SK-N-SH (cell line): ENCODE data around the gene MAP2. TPM values are rescaled to one million over a fixed set of nuclear protein-coding genes. Genes with fewer than 3 reads are reported as not detected.
A peak's percentile ranks its signal among the peaks of the same experiment; 100 is the strongest.

Experiments
- CTCF ChIA-PET: fragments of 300-600, 350-600 bp; formaldehyde crosslinking; extraction: SDS; loops from one replicate; lab custom pipeline; 2021; lab: Yijun Ruan, JAX
- POLR2A ChIA-PET: fragments of 350-600 bp; sonication (Branson Sonifier 250); formaldehyde crosslinking; extraction: SDS; loops from one replicate; lab custom pipeline; 2020; ENCODE audit warnings: antibody characterized with exemption, inconsistent platforms; lab: Yijun Ruan, JAX
- DNase-seq: peaks from one replicate; pipeline ENCODE4 v3.0.0; 2012
- H2AFZ ChIP-seq: fragments of 200-600 bp; sonication (generic); 2 replicates; pipeline ENCODE4 v1.8.1; 2016; ENCODE audit warnings: antibody characterized with exemption, mild to moderate bottlenecking, low read depth
- H3F3A ChIP-seq: fragments of 200-600 bp; sonication (generic); replicated peaks from 2 replicates; pipeline ENCODE3; 2016; ENCODE audit warnings: antibody characterized with exemption, mild to moderate bottlenecking; ENCODE audit not compliant: insufficient read depth
- H3K27ac ChIP-seq, 2 experiments: fragments of 200-500 bp in 1 of 2; fragments of 200-600 bp in 1 of 2; sonication (Bioruptor generic) in 1 of 2; sonication (generic), shearing (Covaris generic) in 1 of 2; 2 replicates each; pipeline versions ENCODE4 v1.5.1 to v1.6.1; 2014 to 2016; ENCODE audit warnings: low read depth in 2 of 2, inconsistent platforms in 1 of 2, low read length in 1 of 2, mild to moderate bottlenecking in 1 of 2, mixed read lengths in 1 of 2
- H3K27me3 ChIP-seq: fragments of 200-600 bp; sonication (generic), shearing (Covaris generic); 2 replicates; pipeline ENCODE4 v1.6.1; 2016; ENCODE audit warnings: mixed run types; ENCODE audit not compliant: insufficient read depth
- H3K36me3 ChIP-seq, 2 experiments: fragments of 200-500 bp in 1 of 2; fragments of 200-600 bp in 1 of 2; sonication (Bioruptor generic) in 1 of 2; sonication (generic) in 1 of 2; replicated peaks in 1 of 2; 2 replicates each; pipeline versions ENCODE3 to v1.5.1; 2014 to 2016; ENCODE audit warnings: low read length in 1 of 2, mild to moderate bottlenecking in 1 of 2; ENCODE audit not compliant: insufficient read depth in 2 of 2, control insufficient read depth in 1 of 2
- H3K4me1 ChIP-seq, 2 experiments: fragments of 200-500 bp in 1 of 2; fragments of 200-600 bp in 1 of 2; sonication (Bioruptor generic) in 1 of 2; sonication (generic), shearing (Covaris generic) in 1 of 2; 2 replicates each; pipeline versions ENCODE4 v1.5.1 to v1.6.1; 2014 to 2016; ENCODE audit warnings: low read depth in 1 of 2, low read length in 1 of 2, mixed run types in 1 of 2; ENCODE audit not compliant: insufficient read depth in 2 of 2, control insufficient read depth in 1 of 2
- H3K4me2 ChIP-seq: fragments of 200-600 bp; sonication (generic), shearing (Covaris generic); 2 replicates; pipeline ENCODE4 v1.6.1; 2017; ENCODE audit warnings: mixed run types
- H3K4me3 ChIP-seq, 2 experiments: fragments of 200-500 bp in 1 of 2; fragments of 200-600 bp in 1 of 2; sonication (Bioruptor generic) in 1 of 2; sonication (generic), shearing (Covaris generic) in 1 of 2; 2 replicates each; pipeline versions ENCODE4 v1.5.1 to v1.8.1; 2014 to 2016; ENCODE audit warnings: low read depth in 2 of 2, inconsistent platforms in 1 of 2, low read length in 1 of 2, mild to moderate bottlenecking in 1 of 2, mixed read lengths in 1 of 2, moderate library complexity in 1 of 2
- H3K79me2 ChIP-seq: fragments of 200-600 bp; sonication (generic); 2 replicates; pipeline ENCODE4 v1.8.1; 2017; ENCODE audit warnings: mild to moderate bottlenecking; ENCODE audit not compliant: insufficient read depth
- H3K9ac ChIP-seq: fragments of 200-600 bp; sonication (generic); 2 replicates; pipeline ENCODE4 v1.6.1; 2017; ENCODE audit warnings: mixed run types
- H3K9me2 ChIP-seq: fragments of 200-600 bp; sonication (generic); 2 replicates; pipeline ENCODE4 v1.6.1; 2017; ENCODE audit warnings: mixed run types
- H3K9me3 ChIP-seq: fragments of 200-600 bp; sonication (generic); 2 replicates; pipeline ENCODE4 v1.6.1; 2017; ENCODE audit warnings: mixed run types, mild to moderate bottlenecking, moderate library complexity
- H4K20me1 ChIP-seq: fragments of 200-600 bp; sonication (generic); 2 replicates; pipeline ENCODE4 v1.6.1; 2017; ENCODE audit warnings: mild to moderate bottlenecking, mixed run types; ENCODE audit not compliant: insufficient read depth
- CHD2 ChIP-seq: fragments of 150-350 bp; IDR thresholded peaks from 2 replicates; pipeline ENCODE4 v1.6.1; 2018; ENCODE audit warnings: low read length; ENCODE audit not compliant: partially characterized antibody
- CTCF ChIP-seq: fragments of 200-600 bp; sonication (generic); IDR thresholded peaks from 2 replicates; pipeline ENCODE4 v1.6.1; 2017; ENCODE audit warnings: antibody characterized with exemption, mild to moderate bottlenecking, moderate library complexity
- ELF1 ChIP-seq: IDR thresholded peaks from 2 replicates; pipeline ENCODE4 v1.4.0; 2012
- EP300 ChIP-seq, 2 experiments: IDR thresholded peaks; 2 replicates each; pipeline versions ENCODE4 v1.4.0 to v1.6.1; 2012; ENCODE audit warnings: borderline replicate concordance in 1 of 2, low read depth in 1 of 2, low read length in 1 of 2
- EZH2phosphoT487 ChIP-seq: fragments of 200-600 bp; sonication (generic); IDR thresholded peaks from 2 replicates; pipeline ENCODE4 v1.6.1; 2017; ENCODE audit warnings: low read depth, mixed run types, mild to moderate bottlenecking, antibody characterized with exemption, moderate library complexity, borderline replicate concordance
- FOSL2 ChIP-seq: IDR thresholded peaks from 2 replicates; pipeline ENCODE4 v1.4.0; 2012; ENCODE audit warnings: low read depth, mild to moderate bottlenecking, moderate library complexity, borderline replicate concordance
- FOXJ3 ChIP-seq: sonication (generic); formaldehyde crosslinking; IDR thresholded peaks from 2 replicates; pipeline ENCODE4 v1.5.1; 2020; ENCODE audit warnings: mild to moderate bottlenecking, missing genetic modification reagents
- JUND ChIP-seq: IDR thresholded peaks from 2 replicates; pipeline ENCODE4 v1.4.0; 2012
- MEF2A ChIP-seq: IDR thresholded peaks from 2 replicates; pipeline ENCODE4 v1.4.0; 2012; ENCODE audit warnings: low read depth, borderline replicate concordance
- MXI1 ChIP-seq: IDR thresholded peaks from 2 replicates; pipeline ENCODE4 v1.6.1; 2012; ENCODE audit warnings: mild to moderate bottlenecking, low read depth, low read length, improper control_type of control experiment
- NRF1 ChIP-seq: IDR thresholded peaks from 2 replicates; pipeline ENCODE4 v1.6.1; 2012; ENCODE audit warnings: low read depth, mild to moderate bottlenecking, low read length
- POLR2AphosphoS5 ChIP-seq: IDR thresholded peaks from 2 replicates; pipeline ENCODE4 v1.6.1; 2012; ENCODE audit warnings: low read depth, low read length
- RAD21 ChIP-seq: IDR thresholded peaks from 2 replicates; pipeline ENCODE4 v1.6.1; 2012; ENCODE audit warnings: mild to moderate bottlenecking, low read length
- RXRA ChIP-seq: IDR thresholded peaks from 2 replicates; pipeline ENCODE4 v1.4.0; 2012; ENCODE audit warnings: low read depth, mild to moderate bottlenecking, borderline replicate concordance
- SIN3A ChIP-seq: IDR thresholded peaks from 2 replicates; pipeline ENCODE4 v1.6.1; 2012; ENCODE audit warnings: low read depth, mild to moderate bottlenecking, low read length, moderate library complexity, borderline replicate concordance
- SMC3 ChIP-seq: IDR thresholded peaks from 2 replicates; pipeline ENCODE4 v1.6.1; 2012; ENCODE audit warnings: low read depth, low read length, improper control_type of control experiment
- TAF1 ChIP-seq: IDR thresholded peaks from 2 replicates; pipeline ENCODE4 v1.6.1; 2012; ENCODE audit warnings: low read depth, mild to moderate bottlenecking, low read length, moderate library complexity, borderline replicate concordance
- TCF12 ChIP-seq: IDR thresholded peaks from 2 replicates; pipeline ENCODE4 v1.4.0; 2012
- TEAD4 ChIP-seq: IDR thresholded peaks from 2 replicates; pipeline ENCODE4 v1.4.0; 2012; ENCODE audit warnings: mild to moderate bottlenecking, borderline replicate concordance; ENCODE audit not compliant: insufficient read depth
- ZBTB33 ChIP-seq: IDR thresholded peaks from 2 replicates; pipeline ENCODE4 v1.4.0; 2012; ENCODE audit warnings: low read depth, borderline replicate concordance
- WGBS: methylation state at CpG from one replicate; pipeline ENCODE4 v1.1.6; 2017; ENCODE audit warnings: low lambda C conversion rate; 5-methylcytosine and 5-hydroxymethylcytosine counted together
- polyA plus RNA-seq, 3 experiments: library from polyadenylated mRNA; depleted of rRNA; stranded (reverse); fragments of >200 nt; gene quantifications; 2 replicates each; pipeline ENCODE4 v1.2.3, GENCODE V29; 2012
- TF ChIP-seq, protein P1 (sequence below): fragments of 150-350 bp; IDR thresholded peaks from 2 replicates; pipeline ENCODE4 v1.6.1; 2016; ENCODE audit warnings: mild to moderate bottlenecking, low read depth, low read length
- TF ChIP-seq, protein P2 (sequence below): IDR thresholded peaks from 2 replicates; pipeline ENCODE4 v1.4.0; 2012; ENCODE audit warnings: low read depth, borderline replicate concordance
- TF ChIP-seq, protein P3 (sequence below): IDR thresholded peaks from 2 replicates; pipeline ENCODE4 v1.6.1; 2012; ENCODE audit warnings: mild to moderate bottlenecking, low read depth, low read length, moderate library complexity

Gene MAP2
- polyA plus RNA-seq (2012; rRNA removed), result 7.8 and 11.1 TPM in 2 replicates
- 10.0 and 10.6 TPM in 2 replicates for polyA plus RNA-seq (2012; cell fraction: cytosol; rRNA removed)
- polyA plus RNA-seq (2012; cell fraction: nucleus; rRNA removed), result 9.4 and 21.8 TPM in 2 replicates

- H3K9me3 ChIP-seq, result no peaks in the 10 kb centered on the region
- peak; percentile 53; the same call in 1 of the 2 replicates for TF ChIP-seq POLR2AphosphoS5
- no peak; a peak in 1 of 4 replicates for TF ChIP-seq EP300 (IDR thresholded peaks at IDR 0.05; ENCODE audit: borderline replicate concordance in 1 of 2, low read depth in 1 of 2, low read length in 1 of 2)
- no peak for TF ChIP-seq FOXJ3
- TF ChIP-seq JUND, result no peak
- TF ChIP-seq, protein P1, sequence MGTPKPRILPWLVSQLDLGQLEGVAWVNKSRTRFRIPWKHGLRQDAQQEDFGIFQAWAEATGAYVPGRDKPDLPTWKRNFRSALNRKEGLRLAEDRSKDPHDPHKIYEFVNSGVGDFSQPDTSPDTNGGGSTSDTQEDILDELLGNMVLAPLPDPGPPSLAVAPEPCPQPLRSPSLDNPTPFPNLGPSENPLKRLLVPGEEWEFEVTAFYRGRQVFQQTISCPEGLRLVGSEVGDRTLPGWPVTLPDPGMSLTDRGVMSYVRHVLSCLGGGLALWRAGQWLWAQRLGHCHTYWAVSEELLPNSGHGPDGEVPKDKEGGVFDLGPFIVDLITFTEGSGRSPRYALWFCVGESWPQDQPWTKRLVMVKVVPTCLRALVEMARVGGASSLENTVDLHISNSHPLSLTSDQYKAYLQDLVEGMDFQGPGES, result no peak
- TF ChIP-seq TCF12, result no peak
- no peak for TF ChIP-seq CHD2
- no peak for TF ChIP-seq TEAD4
- TF ChIP-seq MXI1, result no peak; the same call in none of the 2 replicates
- peak; percentile 96 for TF ChIP-seq SMC3
- TF ChIP-seq SIN3A, result no peak; the same call in 1 of the 2 replicates
- TF ChIP-seq RXRA, result no peak
- TF ChIP-seq MEF2A, result no peak
- TF ChIP-seq, protein P2, sequence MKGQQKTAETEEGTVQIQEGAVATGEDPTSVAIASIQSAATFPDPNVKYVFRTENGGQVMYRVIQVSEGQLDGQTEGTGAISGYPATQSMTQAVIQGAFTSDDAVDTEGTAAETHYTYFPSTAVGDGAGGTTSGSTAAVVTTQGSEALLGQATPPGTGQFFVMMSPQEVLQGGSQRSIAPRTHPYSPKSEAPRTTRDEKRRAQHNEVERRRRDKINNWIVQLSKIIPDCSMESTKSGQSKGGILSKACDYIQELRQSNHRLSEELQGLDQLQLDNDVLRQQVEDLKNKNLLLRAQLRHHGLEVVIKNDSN, result no peak
- TF ChIP-seq ELF1, result no peak
- TF ChIP-seq, protein P3, sequence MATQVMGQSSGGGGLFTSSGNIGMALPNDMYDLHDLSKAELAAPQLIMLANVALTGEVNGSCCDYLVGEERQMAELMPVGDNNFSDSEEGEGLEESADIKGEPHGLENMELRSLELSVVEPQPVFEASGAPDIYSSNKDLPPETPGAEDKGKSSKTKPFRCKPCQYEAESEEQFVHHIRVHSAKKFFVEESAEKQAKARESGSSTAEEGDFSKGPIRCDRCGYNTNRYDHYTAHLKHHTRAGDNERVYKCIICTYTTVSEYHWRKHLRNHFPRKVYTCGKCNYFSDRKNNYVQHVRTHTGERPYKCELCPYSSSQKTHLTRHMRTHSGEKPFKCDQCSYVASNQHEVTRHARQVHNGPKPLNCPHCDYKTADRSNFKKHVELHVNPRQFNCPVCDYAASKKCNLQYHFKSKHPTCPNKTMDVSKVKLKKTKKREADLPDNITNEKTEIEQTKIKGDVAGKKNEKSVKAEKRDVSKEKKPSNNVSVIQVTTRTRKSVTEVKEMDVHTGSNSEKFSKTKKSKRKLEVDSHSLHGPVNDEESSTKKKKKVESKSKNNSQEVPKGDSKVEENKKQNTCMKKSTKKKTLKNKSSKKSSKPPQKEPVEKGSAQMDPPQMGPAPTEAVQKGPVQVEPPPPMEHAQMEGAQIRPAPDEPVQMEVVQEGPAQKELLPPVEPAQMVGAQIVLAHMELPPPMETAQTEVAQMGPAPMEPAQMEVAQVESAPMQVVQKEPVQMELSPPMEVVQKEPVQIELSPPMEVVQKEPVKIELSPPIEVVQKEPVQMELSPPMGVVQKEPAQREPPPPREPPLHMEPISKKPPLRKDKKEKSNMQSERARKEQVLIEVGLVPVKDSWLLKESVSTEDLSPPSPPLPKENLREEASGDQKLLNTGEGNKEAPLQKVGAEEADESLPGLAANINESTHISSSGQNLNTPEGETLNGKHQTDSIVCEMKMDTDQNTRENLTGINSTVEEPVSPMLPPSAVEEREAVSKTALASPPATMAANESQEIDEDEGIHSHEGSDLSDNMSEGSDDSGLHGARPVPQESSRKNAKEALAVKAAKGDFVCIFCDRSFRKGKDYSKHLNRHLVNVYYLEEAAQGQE, result no peak
- TF ChIP-seq FOSL2, result no peak
- TF ChIP-seq TAF1, result peak; percentile 91; the same call in 1 of the 2 replicates
- peak; percentile 66 for TF ChIP-seq CTCF
- TF ChIP-seq NRF1, result peak; percentile 74
- no peak for TF ChIP-seq EZH2phosphoT487
- TF ChIP-seq RAD21, result peak; percentile 63
- TF ChIP-seq ZBTB33, result no peak
Observed at GRCh38 chr2:209423562-209424198, at the start of gene MAP2. MAP2 (plus strand) TSS chr2:209424047; CDS start chr2:209653171, 229,124 bp downstream.

More at GRCh38 chr2:209423562-209424198, at the start of gene MAP2:
- H2AFZ ChIP-seq, result peak within 1 kb of the TSS; percentile 95
- H3K79me2 ChIP-seq, result peaks cover 5% of the 10 kb centered on the region; the same call in 1 of the 2 replicates
- no peaks in the 10 kb centered on the region for H3F3A ChIP-seq
- peak within 1 kb of the TSS; percentile 93 to 94 for H3K4me3 ChIP-seq
- WGBS, result 33% methylated on average over 11 of the region's 57 CpGs
- peak within 1 kb of the TSS; percentile 58 for H3K9ac ChIP-seq
- ChIA-PET CTCF (interaction anchor here (0.5 to 7.0 kb wide), 91 partner anchors 10 to 1329 kb away, joined by 3 to 135 read pairs (median 4); partner anchors contain the start of gene UNC80), POLR2A (interaction anchor here (0.6 to 1.5 kb wide), 4 partner anchors 89 to 156 kb away, joined by 3 to 6 read pairs (median 3); no protein-coding TSS in a partner anchor)
- H3K27ac ChIP-seq, result peak within 1 kb of the TSS; percentile 24 to 53; a peak in 2 of 4 replicates
- H4K20me1 ChIP-seq, result no peaks in the 10 kb centered on the region
- no peaks in the 10 kb centered on the region for H3K9me2 ChIP-seq
- peaks cover 0 to 4% of the 10 kb centered on the region in 2 experiments; a peak in 3 of 4 replicates for H3K4me1 ChIP-seq
- H3K4me2 ChIP-seq, result peak within 1 kb of the TSS; percentile 97
- DNase-seq, result peak; percentile 96
- no peaks in the 10 kb centered on the region for H3K36me3 ChIP-seq
- H3K27me3 ChIP-seq, result no peaks in the 10 kb centered on the region
